ENCODE results near the gene ADCY2. TPM values are rescaled to one million over a fixed set of nuclear protein-coding genes. Genes with fewer than 3 reads are reported as not detected.

Gene ADCY2
- total and polyA plus RNA-seq, 8 donors = 0.29 to 7.5 (median 1.1) TPM

GRCh38 chr5:7396713-7397454, 946 bp downstream of the ADCY2 start:
- Histone ChIP-seq H3K4me1 (peaks cover 7 to 37% (median 27%) of the 10 kb centered on the region in 4 donors), H3K27me3 (peaks cover 0 to 50% (median 16%) of the 10 kb centered on the region in 3 donors), H3K36me3 (no peaks in the 10 kb centered on the region), H3K4me3 (peak overlapping the region; percentile 56 to 72 (median 61)), H3K9me3 (no peaks in the 10 kb centered on the region), H3K27ac (peak overlapping the region in 2 of 5 donors; percentile 71 to 81)
- 1 to 2% (median 1%) methylated on average over 24 to 27 of the region's 27 CpGs for WGBS, 5 donors
- peak in 1 of 2 donors; percentile 79 for DNase-seq
- TF ChIP-seq CTCF (IDR thresholded peaks at IDR 0.05) (no peak), EP300 (IDR thresholded peaks at IDR 0.05) (no peak), POLR2A (IDR thresholded peaks at IDR 0.05) (no peak), POLR2AphosphoS5 (IDR thresholded peaks at IDR 0.05) (no peak)
- intact Hi-C loops (cut with DNase I; ENCODE audit: low total_unique reads) = no loop called here

DNA sequence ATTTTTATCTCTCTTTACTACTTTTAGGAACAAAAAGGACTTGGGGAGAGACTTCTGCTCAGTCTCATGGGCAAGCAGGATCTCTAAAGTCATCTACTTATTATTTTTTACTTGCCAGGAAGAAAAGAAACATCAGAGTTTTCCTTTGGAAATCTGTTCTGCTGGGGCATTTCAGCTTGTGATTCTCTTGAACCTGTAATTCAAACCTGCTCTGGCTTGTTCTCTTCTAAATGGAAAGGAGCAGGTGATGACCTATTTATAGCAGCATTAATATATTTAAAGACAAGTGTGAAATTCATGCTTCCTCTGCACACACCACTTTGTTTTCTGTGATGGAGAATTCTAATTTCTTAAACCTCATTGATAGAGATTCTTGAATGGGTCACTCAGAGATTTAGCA, 2.0 kb downstream of the ADCY2 start:
- H3K4me3 ChIP-seq = no peak overlapping the region
- no peak for TF ChIP-seq POLR2A (IDR thresholded peaks at IDR 0.05)
- no peak for TF ChIP-seq POLR2AphosphoS5 (IDR thresholded peaks at IDR 0.05)
- TF ChIP-seq CTCF (IDR thresholded peaks at IDR 0.05) = no peak
- no peak for TF ChIP-seq EP300 (IDR thresholded peaks at IDR 0.05)
- no peaks in the 10 kb centered on the region for H3K36me3 ChIP-seq
- peaks cover 0 to 50% (median 16%) of the 10 kb centered on the region in 3 donors for H3K27me3 ChIP-seq
- H3K4me1 ChIP-seq = peaks cover 7 to 28% (median 19%) of the 10 kb centered on the region in 4 donors
- H3K27ac ChIP-seq = no peak overlapping the region
- H3K9me3 ChIP-seq = no peaks in the 10 kb centered on the region
- DNase-seq = no peak
- intact Hi-C loops (cut with DNase I; ENCODE audit: low total_unique reads) = no loop called here

- no peaks in the 10 kb centered on the region for H3K36me3 ChIP-seq
- DNase-seq = no peak
- no peak for TF ChIP-seq CTCF (IDR thresholded peaks at IDR 0.05)
- TF ChIP-seq POLR2AphosphoS5 (IDR thresholded peaks at IDR 0.05) = no peak
- H3K27ac ChIP-seq = no peak overlapping the region
- H3K9me3 ChIP-seq = no peaks in the 10 kb centered on the region
- H3K27me3 ChIP-seq = peaks cover 0 to 50% (median 16%) of the 10 kb centered on the region in 3 donors
- H3K4me3 ChIP-seq = no peak overlapping the region
- H3K4me1 ChIP-seq = peaks cover 7 to 28% (median 19%) of the 10 kb centered on the region in 4 donors
- 89 to 96% (median 93%) methylated on average over 6 of the region's 6 CpGs for WGBS, 5 donors
- intact Hi-C loops (cut with DNase I; ENCODE audit: low total_unique reads) = no loop called here
Measured at GRCh38 chr5:7398596-7399280, 2.8 kb downstream of the ADCY2 start.

GRCh38 chr5:7405277-7405676, 9.3 kb downstream of the ADCY2 start:
- intact Hi-C loops (cut with DNase I; ENCODE audit: low total_unique reads) = no loop called here
- WGBS, 5 donors = 81 to 94% (median 90%) methylated on average over 1 of the region's 1 CpG
- no peak overlapping the region for H3K27ac ChIP-seq
- H3K36me3 ChIP-seq = no peaks in the 10 kb centered on the region
- DNase-seq = no peak
- H3K27me3 ChIP-seq = no peaks in the 10 kb centered on the region
- TF ChIP-seq CTCF (IDR thresholded peaks at IDR 0.05) (no peak), POLR2AphosphoS5 (IDR thresholded peaks at IDR 0.05) (no peak), POLR2A (IDR thresholded peaks at IDR 0.05) (no peak), EP300 (IDR thresholded peaks at IDR 0.05) (no peak)
- no peak overlapping the region for H3K4me3 ChIP-seq
- H3K9me3 ChIP-seq = no peaks in the 10 kb centered on the region
- no peaks in the 10 kb centered on the region for H3K4me1 ChIP-seq

Data from stomach (tissue), 9 donors.